Suppressor macrophage (primary cell): ENCODE results near the gene SCNN1A.
A peak's percentile ranks its signal among the peaks of the same experiment; 100 is the strongest.
"Not testable (repeated sequence)": the region's sequence is repeated elsewhere in the genome, so short reads cannot be mapped to it uniquely, and the experiment has no call there.

Source experiments
- DNase-seq, 4 experiments: peaks; one replicate each; pipeline ENCODE4 v3.0.0-alpha.2; 2020 to 2022

The SCNN1A gene

DNA sequence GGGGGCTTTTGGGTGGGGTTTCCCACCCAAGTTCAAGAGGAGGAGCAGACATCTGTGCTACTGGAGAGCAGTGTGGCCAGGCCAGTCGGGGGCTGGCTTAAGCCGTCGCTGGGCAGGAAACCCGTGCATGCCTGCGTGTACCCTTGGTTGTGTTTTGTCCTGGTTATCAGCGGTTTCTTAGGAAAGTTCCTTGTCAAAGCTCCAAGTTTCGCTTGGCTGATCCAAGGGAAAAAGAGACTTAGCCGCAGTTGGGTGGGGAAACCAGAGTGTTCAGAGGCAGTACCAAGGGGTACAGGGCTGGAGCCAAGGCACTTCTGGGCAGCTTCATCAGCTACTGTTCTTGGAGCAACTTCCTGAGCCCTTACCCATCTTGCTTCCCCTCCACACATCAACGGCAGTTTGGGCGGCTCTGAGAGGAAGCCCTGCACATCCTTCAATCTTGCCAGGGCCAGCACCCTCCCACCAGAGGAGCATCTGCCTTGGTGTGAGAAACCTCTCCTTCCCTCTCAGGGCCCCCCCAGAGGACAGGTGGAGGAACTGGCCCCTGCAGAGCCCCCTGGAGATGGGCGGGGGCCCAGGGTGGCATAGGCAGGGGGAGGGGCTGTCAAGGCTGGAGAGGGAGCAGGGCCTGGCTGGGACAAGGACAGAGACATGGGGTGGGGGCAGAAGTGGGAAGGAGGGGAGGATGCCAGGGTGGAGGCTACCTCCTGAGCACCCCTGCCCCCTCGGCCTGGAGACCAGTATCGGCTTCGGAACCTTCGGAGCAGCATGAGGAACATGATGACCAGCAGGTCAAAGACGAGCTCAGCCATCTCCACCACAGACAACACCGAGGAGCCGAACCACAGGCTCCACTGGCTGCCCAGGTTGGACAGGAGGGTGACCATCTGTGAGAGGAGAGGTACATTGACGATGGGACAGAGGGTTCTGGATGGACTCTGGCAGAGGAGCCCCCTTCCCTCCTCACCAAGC is 27.7 kb downstream of the SCNN1A start:
- peak; percentile 55 to 73 (median 71) for DNase-seq

DNA sequence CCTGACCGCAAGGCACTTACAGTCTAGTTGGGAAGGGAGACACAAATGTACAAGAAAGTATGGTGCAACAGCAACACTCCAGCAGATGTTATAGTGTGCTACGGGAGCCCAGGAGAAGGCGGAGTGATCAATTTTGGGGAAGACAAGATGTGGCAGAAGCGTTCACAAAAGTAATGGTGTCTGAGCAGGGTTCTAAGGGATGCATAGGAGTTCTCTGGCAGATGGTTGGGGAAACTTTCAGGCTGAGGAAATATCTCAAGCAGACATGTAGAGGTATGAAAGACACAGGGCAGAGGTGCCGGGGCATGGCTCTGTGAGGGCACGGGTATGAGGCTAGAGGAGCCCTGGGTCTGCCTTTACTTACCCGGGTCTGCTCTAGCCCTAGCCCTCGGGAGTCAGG is 28.4 kb downstream of the SCNN1A start:
- no peak for DNase-seq

DNA sequence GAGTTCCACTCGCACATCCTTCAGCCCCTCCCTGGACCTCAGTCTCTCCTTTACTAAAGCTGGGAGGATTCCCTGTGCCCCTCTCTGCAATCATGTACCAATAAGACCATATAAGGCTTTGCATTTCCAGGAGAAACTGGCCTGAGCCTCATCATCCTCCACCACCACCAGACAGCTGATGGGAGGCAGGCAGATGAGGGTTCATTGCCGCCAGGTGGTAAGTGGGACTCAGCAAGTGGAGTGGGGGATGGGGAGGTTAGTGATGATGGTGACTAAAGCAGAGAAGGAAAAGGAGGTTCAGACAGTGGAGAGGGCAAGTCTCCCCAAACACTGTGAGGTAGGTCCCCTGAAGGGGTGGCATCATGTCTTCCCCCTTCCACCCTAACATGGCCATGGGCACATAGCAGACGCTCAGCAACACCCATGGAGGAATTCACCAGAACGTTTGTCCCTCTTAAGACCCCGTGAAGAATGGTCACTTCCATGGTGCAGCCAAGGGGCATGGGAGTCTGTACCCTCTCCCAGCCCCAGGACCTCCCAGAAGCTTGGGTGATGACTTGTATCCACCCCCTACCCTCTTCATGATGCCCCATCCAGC is 29.0 kb downstream of the SCNN1A start:
- DNase-seq = no peak

DNA sequence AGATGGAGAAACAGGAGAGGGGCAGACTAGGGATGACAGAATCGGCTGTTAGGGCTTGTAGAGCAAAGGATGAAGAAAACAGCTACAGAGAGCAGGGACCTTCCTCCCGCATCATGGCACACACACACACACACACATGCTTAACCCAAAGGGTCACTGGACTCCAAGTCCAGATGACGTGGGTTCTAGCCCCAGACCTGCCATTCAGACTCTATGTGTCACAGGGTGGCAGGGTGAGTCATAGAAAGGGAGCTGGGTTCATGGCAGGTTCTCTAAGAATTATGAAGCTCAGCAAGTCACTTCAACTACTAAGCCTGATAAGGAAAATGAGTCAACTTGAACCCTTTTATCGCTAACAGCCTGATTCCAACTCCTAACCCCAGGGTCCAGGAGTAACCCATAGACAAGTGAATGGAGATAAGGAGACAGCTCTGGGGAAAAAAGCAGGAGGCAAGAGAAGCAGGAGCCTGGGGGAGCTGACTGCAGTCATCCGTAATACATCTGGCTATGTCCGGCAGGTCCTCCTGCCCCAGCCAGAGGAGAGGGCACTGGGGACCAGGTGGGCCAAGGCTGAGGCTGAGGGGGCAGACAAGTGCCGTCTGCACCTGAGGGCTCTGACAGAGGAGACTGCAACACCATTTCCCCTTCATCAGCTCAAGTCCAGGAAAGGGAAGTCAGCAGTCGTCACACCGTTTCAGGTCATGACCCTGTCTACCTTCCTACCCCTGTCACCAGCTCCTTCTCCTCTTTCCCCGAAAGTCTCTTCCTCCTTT is 29.9 kb downstream of the SCNN1A start:
- peak; percentile 84 to 95 (median 86) for DNase-seq

DNA sequence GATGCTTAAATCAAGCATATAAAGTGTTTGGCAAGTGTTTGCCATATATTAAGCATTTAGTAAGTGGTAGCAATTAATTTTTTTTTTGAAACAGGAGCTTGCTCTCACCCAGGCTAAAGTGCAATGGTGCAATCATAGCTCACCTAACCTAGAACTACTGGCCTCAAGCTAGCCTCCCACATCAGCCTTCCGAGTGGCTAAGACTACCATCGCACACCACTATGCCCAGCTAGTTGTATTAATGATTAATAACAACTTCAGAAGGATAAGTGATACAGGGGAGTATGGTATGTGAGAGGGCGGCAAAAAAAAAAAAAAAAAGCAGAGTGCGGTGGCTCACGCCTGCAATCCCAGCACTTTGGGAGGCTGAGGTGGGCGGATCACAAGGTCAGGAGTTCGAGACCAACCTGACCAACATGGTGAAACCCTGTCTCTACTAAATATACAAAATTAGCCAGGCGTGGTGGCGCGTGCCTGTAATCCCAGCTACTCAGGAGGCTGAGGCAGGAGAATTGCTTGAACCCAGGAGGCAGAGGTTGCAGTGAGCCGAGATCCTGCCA is 31.2 kb downstream of the SCNN1A start:
- DNase-seq = not testable (repeated sequence)

DNA sequence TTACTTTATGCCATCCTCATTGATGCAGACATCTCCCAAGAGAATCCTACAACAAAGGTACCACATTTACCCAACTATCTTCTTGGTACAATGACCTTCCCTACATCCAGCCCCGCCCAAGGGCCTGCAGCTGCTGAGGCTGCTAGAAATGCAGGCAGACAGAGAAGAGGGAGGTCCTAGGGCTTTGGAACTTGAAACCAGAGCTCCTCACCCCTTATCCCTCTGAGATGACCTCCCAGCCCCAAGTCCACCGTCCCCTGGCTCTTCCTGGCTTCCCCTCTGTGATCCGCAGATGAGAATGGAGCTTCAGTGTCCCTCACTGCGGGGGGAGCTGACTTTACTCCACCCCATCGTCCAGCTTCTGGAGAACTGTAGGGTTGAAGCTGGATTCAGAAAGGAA is 31.8 kb downstream of the SCNN1A start:
- DNase-seq = peak in 1 of 4 experiments; percentile 34

DNA sequence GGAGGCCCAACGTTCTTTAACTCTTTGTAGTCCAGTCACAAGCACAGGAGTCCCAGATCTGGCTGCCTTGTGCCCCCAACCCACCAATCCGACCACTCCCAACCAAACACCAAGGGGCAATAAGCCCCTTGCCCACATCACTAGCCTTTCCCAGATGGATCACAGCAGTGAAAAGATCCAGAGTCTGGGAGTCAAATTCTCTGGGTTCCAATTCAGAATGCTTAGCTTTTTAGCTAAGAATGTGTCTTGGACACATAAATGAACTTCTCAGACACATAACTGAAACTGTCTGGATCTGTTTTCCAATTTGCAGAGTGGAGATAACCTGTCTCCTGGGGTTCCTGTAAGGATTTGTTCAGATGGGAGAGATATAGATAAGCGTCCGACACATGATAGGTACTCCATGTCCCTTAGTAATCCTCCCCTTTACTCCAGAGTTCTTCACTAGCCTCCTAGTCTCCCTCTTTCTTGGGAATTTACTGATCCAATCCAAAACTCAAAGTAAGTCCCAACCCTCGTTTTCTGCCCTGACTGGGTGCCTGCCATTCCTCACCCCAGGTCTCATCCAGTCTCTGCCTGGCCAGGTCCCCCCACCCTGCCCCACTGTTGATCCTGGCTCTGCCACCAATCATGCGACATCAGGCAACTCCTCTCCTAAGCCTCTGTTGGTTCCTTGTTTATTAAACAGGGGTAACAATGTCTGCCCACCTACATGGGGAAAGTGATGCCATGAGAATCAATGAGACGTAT is 33.0 kb downstream of the SCNN1A start:
- no peak for DNase-seq

DNA sequence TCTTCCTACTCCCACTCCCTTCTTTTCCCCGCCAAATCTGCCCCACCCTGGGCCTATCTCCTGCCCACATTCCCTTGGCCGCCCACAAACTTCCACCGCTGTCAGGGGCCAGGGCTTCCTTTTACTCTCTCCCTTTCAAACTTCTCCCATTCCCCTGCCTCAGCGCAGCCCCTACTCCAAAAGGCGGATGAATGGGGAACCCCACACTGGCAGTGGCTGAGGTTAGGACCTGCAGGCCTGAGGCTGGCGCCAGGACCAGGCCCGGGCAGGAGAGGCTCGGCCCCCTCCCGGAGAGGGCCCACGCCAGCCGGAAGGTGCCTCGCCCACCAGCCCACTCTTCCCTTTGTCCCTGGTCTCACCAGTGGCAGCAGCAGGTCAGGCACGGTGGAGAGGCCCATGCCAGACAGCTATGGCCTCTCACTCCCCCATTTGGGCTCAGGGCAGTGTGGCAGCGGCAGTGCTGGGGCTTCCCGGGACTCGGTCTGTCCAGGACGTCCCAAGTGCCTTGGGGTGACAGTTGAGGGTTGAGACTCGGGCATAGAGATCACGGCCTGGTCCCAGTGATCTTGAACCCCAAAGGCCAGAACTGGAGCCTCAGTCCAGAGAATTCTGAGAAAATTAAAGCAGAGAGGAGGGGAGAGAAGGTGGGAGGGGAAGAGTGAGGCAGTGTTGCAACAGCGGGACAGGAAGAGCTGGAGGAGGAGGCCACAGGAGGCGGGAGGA is 33.8 kb downstream of the SCNN1A start, which contains the start of gene TNFRSF1A:
TSS of gene TNFRSF1A (minus strand) at position 660 of the 723 bp plus-strand sequence. CDS start at position 398, 262 bp downstream.
- DNase-seq = peak; percentile 71 to 89 (median 84)

DNA sequence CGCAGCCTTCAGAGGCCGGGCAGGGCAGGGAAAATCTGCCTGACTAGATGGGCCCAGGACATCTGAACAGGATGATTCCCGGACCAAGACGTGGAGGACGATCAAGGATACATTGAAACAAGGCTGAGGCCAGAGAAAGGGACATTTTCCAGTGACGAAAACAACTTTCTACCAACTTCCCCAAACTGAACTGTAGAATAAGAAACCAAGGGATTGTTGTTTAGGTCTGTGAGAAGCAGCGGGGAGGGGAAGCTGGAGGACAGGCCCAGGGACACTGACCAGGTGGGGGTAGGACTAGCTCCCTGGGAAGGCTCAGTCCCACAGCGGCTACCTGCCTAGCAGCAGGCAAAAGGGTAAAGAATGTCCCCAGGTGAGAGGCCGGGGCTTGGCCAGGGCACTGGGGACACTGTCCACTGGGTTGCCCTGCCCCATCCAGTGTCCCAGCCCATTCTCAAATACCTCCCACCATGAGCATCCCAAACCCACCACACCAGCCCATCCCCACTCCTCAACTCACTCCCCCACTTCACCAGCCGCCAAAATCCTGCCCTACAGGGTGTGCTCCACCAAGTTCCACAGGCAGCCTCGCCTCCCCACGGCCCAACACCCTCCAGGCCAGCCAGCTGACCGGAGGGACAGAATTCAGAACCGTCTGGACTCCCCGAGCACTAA is 34.5 kb downstream of the SCNN1A start:
- DNase-seq = peak; percentile 70 to 84 (median 80)

DNA sequence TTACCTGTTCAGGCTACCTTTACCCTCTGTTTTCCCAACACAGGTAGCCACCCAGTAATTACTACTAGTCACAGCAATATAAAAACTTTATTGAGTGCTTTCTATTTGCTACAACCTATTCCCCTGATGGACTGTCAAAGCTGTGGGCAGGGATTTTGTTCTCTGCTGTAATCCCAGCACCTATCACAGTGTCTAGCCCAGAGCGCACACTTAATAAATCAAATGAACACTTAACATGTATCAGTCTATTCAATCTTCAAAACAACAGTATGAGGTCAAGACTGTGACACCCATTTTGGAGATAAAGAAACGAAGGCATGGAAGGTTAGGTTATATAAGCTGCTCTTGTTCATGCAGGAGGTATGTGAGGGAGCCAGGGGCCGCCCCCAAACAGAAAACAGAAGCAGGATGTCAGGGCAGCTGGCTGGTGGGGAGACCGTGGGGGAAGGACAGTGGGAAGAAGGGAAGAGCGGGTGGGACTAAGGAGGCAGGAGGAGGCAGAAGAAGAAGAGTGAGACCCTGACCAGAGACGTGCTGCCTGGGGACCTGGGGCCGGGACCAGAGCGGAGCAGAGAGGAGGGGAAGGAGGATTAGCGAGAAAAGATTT is 35.2 kb downstream of the SCNN1A start:
- DNase-seq = peak in 3 of 4 experiments; percentile 52 to 69 (median 54)

DNA sequence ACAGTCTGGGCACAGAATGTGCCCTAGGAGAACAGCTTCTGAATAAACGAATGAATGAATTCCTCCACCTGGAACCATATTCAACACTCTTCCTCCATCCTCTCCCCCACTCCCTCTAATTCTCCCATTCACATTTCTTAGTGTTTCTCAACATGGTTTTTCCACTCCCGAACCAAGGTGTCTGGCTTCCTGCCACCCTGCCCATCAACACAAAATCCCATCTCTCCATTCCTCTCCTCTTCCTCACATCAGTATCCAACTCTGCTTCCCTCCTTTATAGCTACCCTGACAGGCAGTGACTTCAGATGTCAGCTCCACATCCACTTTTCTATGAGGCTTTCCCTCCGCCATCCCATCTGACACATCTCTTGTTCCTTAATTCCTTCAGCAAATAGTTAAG is 36.4 kb downstream of the SCNN1A start:
- peak in 1 of 4 experiments; percentile 29 for DNase-seq

DNA sequence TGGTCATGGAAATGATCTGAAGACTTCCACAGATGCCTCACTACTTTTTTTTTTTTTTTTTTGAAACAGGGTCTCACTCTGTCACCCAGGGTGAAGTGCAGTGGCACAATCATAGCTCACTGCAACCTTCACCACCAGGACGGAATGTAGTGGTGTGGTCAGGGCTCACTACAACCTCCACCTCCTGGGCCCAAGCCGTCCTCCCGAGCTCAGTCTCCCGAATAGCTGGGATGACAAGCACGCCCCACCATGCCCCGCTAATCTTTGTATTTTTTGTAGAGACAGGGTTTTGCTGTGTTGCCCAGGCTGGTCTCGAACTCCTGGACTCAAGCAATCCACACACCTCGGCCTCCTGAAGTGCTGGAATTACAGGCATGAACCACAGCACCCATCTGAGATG is 36.8 kb downstream of the SCNN1A start:
- DNase-seq = not testable (repeated sequence)

DNA sequence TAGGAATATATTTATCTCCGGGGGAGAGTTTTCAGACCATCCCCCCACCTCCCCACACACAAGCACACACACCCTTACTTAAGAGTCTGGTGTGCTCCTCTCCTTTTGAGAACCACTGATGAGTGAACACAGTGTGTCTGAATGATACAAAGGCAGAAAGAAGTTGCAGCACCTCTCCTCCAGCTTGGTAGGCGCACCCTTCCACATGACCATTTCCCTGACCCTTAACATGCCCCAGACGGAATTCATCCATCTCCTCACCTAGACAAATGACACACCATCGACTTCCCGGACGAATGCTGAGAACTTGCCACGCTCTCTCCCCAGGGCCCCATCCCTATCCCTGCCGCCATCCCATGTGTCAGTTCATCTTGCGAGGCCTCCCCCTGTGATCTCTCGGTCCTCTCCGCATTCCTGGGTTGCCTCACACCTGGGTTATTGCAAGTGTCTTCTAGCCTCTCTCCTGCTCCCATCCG is 37.4 kb downstream of the SCNN1A start:
- peak in 2 of 4 experiments; percentile 21 to 26 for DNase-seq

DNA sequence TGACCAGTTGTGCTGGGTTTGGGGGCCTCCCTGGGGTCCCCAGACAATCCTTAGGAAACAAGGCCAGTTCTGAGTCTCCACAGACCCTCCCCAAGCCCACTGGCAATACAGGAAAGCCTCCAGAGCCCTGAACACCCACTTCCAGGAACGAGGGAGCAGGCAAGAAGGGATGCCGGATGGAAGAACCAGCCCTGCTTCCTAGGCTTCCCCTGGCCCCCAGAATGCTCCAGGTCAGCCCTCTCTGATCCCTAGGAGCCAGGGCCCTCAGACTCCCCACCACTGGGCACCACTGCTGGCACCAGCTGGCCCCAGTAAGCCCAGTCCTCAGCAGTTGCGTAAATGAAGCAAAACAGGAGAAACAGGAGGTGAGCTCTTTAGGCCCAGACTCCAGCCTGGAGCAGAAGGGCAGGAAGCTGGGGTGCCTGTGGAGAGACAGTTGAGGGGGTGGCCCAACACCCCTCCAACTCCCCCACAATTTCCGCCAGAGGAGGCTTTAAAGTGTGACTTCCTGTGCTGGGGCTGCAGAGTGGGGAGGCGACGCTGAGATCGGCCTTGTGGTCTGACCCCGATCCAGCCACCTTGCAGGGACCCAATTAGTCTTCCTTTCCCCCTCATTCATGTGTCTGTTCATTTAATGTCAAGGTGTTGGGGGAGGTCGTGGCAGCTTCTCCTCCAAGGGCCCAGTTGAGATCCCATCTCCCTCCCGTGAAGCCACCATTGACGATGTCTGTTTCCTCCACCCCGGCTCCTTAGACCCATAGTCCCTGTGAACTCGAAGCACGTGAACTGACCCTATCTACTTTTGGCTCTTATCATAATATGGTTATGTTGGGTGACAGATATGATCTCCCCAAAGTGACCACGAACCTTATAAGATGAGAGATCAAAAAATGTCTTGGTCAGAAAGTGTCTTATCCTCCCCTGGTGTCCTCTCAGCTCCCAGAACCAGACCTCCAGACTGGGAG is 38.2 kb downstream of the SCNN1A start:
- peak in 3 of 4 experiments; percentile 31 to 49 (median 48) for DNase-seq

DNA sequence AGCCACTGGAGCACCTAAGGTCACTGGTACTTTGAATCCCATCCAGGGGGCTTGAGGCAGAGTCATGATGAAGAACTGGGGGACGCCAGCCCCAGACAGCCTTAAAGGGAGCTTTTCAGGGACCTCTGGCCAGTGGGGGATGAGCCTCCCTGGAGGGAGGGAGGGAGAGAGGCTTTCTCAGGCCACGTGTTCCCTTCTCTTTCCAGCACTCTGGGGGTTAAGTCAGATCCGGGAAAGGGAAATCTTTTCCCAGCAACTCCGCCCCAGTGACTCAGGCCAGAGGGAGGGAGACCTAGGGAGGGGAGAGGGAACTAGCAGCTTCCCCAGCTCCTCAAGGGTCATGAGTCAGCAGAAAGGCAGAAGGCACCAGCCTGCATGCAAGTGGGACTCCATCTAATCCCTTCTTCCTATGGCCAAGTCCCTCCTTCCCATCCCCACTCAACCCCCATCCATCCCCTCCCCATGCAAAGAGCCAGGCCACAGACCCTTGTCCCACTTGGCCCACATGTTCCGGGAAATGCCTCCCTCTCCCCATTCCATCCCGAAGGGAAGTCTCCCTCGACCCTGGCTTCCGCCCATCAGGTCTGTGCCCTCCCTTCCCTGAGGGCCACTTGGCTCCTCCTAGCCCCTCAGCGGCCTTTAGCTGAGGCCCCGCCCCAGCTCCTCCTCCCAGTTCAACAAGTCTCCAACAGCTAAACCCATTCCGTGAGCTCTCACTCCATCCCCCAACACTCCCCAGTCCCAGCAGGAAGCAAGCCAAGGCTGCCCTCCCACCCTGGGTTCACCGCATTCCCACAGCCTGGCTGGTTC is 39.1 kb downstream of the SCNN1A start:
- peak; percentile 92 to 98 (median 96) for DNase-seq

DNA sequence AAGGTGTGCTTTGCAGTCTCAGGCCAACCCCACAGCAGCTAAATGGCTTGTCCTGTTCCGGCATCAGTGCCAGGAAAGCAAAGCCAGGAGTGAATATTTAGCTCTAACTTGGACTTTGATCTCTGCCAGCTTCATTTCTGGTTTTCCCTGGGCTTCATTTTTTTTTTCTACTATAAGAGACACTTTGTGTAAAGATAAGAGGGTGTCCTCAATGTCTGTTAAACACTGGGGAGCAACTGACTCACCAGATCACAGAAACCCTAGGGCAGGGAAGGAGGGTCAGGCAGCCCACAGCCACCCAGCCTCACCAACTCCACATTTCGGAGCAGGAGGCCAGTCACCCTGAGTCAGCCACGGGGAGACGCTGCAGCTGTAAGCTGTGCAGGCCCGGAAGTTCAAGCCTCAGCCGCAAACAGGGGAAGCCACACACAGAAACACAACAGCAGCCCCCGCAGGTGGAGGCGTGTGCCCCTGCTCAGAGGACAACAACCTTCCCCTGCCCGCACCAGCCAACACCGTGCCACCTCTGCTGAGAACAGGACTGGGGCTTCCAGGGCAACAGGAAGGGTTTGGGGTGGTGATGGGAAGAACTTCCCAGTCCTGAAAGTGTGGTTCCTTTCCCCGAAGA is 39.8 kb downstream of the SCNN1A start:
- DNase-seq = peak; percentile 84 to 92 (median 89)

DNA sequence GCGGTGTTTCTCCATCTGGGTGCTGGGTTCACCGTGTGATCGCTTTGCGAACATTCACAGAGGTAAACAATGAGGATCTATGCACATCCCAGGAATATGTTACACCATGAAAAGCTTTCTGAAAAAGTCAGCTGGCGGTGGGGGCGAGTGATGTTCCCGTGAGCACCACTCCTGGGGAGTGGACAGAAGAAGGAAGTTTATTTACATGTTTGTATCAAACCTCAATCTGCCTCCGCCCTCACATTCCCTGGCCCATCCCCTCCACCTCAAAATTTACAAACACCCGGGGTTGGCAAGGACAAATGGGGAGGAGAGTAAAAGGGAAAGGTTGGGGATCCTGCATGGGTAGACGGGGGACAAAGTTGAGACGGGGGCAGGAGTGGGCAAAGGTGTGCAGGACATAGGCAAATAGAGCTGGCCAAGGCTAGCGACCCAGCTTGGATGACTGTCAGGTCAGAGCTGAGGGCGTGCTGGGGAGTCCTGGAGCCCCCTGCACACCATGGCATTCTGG is 40.4 kb downstream of the SCNN1A start:
- peak; percentile 36 to 73 (median 52) for DNase-seq
